ENCODE results near the gene FARS2.

Gene FARS2

DNA sequence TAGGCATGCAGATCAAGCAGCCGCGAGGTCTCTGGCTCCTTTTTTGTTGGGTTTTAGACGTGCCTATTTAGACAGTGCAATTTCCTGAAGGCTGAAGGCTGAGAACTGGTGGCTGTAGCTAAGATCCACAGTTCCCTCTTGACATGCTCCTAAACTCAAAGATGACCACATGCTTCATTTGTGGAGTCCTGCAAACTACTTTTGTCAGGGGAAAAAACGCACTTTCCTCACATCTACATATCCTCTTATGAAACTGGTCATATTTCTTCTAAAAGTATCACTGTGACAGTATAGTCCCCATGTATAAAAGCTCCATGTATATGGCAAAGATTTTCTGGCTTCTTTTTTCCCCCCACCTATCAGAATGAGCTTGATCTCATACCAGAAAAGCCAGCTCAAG is 31.2 kb upstream of the FARS2 start:
- Histone ChIP-seq H3K27me3 (ENCODE audit: control insufficient read depth, insufficient read depth, low read length, poor library complexity, severe bottlenecking) (no peaks in the 10 kb centered on the region), H3K9me3 (ENCODE audit: control insufficient read depth, low read length) (no peaks in the 10 kb centered on the region), H3K4me3 (ENCODE audit: insufficient read depth, low read depth, low read length) (no peak overlapping the region), H3K4me1 (ENCODE audit: control insufficient read depth, insufficient read depth, low read length) (no peaks in the 10 kb centered on the region), H3K27ac (ENCODE audit: insufficient read depth, low read depth, low read length, poor library complexity, severe bottlenecking) (no peak overlapping the region), H3K36me3 (ENCODE audit: control insufficient read depth, insufficient read depth, low read length) (no peaks in the 10 kb centered on the region)
- WGBS, 2 experiments, result 91% methylated on average over 4 of the region's 4 CpGs

GRCh38 chr6:5231289-5231688 is 30.0 kb upstream of the FARS2 start:
- H3K27ac ChIP-seq (ENCODE audit: insufficient read depth, low read depth, low read length, poor library complexity, severe bottlenecking), result no peak overlapping the region
- no peaks in the 10 kb centered on the region for H3K36me3 ChIP-seq (ENCODE audit: control insufficient read depth, insufficient read depth, low read length)
- no peaks in the 10 kb centered on the region for H3K9me3 ChIP-seq (ENCODE audit: control insufficient read depth, low read length)
- 74% methylated on average over 2 of the region's 2 CpGs for WGBS, 2 experiments
- H3K27me3 ChIP-seq (ENCODE audit: control insufficient read depth, insufficient read depth, low read length, poor library complexity, severe bottlenecking), result no peaks in the 10 kb centered on the region
- no peak overlapping the region for H3K4me3 ChIP-seq (ENCODE audit: insufficient read depth, low read depth, low read length)
- H3K4me1 ChIP-seq (ENCODE audit: control insufficient read depth, insufficient read depth, low read length), result no peaks in the 10 kb centered on the region

- no peaks in the 10 kb centered on the region for H3K36me3 ChIP-seq (ENCODE audit: control insufficient read depth, insufficient read depth, low read length)
- no peak overlapping the region for H3K4me3 ChIP-seq (ENCODE audit: insufficient read depth, low read depth, low read length)
- no peaks in the 10 kb centered on the region for H3K9me3 ChIP-seq (ENCODE audit: control insufficient read depth, low read length)
- no peak overlapping the region for H3K27ac ChIP-seq (ENCODE audit: insufficient read depth, low read depth, low read length, poor library complexity, severe bottlenecking)
- H3K27me3 ChIP-seq (ENCODE audit: control insufficient read depth, insufficient read depth, low read length, poor library complexity, severe bottlenecking), result no peaks in the 10 kb centered on the region
- WGBS, 2 experiments, result 90 to 94% methylated on average over 6 of the region's 6 CpGs
- no peaks in the 10 kb centered on the region for H3K4me1 ChIP-seq (ENCODE audit: control insufficient read depth, insufficient read depth, low read length)
These were observed 26.4 kb upstream of the FARS2 start for GRCh38 chr6:5234874-5235273.

GRCh38 chr6:5235830-5236229 is 25.5 kb upstream of the FARS2 start:
- Histone ChIP-seq H3K27me3 (ENCODE audit: control insufficient read depth, insufficient read depth, low read length, poor library complexity, severe bottlenecking) (no peaks in the 10 kb centered on the region), H3K9me3 (ENCODE audit: control insufficient read depth, low read length) (no peaks in the 10 kb centered on the region), H3K4me1 (ENCODE audit: control insufficient read depth, insufficient read depth, low read length) (no peaks in the 10 kb centered on the region), H3K36me3 (ENCODE audit: control insufficient read depth, insufficient read depth, low read length) (no peaks in the 10 kb centered on the region), H3K27ac (ENCODE audit: insufficient read depth, low read depth, low read length, poor library complexity, severe bottlenecking) (no peak overlapping the region), H3K4me3 (ENCODE audit: insufficient read depth, low read depth, low read length) (no peak overlapping the region)
- WGBS, 2 experiments, result 94 to 100% methylated on average over 1 to 2 of the region's 2 CpGs

- H3K36me3 ChIP-seq (ENCODE audit: control insufficient read depth, insufficient read depth, low read length), result no peaks in the 10 kb centered on the region
- H3K4me3 ChIP-seq (ENCODE audit: insufficient read depth, low read depth, low read length), result no peak overlapping the region
- no peaks in the 10 kb centered on the region for H3K4me1 ChIP-seq (ENCODE audit: control insufficient read depth, insufficient read depth, low read length)
- 93 to 96% methylated on average over 3 of the region's 4 CpGs for WGBS, 2 experiments
- H3K27me3 ChIP-seq (ENCODE audit: control insufficient read depth, insufficient read depth, low read length, poor library complexity, severe bottlenecking), result no peaks in the 10 kb centered on the region
- no peaks in the 10 kb centered on the region for H3K9me3 ChIP-seq (ENCODE audit: control insufficient read depth, low read length)
- no peak overlapping the region for H3K27ac ChIP-seq (ENCODE audit: insufficient read depth, low read depth, low read length, poor library complexity, severe bottlenecking)
These were observed 23.5 kb upstream of the FARS2 start for GRCh38 chr6:5237805-5238204.

- Histone ChIP-seq H3K27ac (ENCODE audit: insufficient read depth, low read depth, low read length, poor library complexity, severe bottlenecking) (no peak overlapping the region), H3K4me1 (ENCODE audit: control insufficient read depth, insufficient read depth, low read length) (no peaks in the 10 kb centered on the region), H3K36me3 (ENCODE audit: control insufficient read depth, insufficient read depth, low read length) (no peaks in the 10 kb centered on the region), H3K27me3 (ENCODE audit: control insufficient read depth, insufficient read depth, low read length, poor library complexity, severe bottlenecking) (no peaks in the 10 kb centered on the region), H3K4me3 (ENCODE audit: insufficient read depth, low read depth, low read length) (no peak overlapping the region), H3K9me3 (ENCODE audit: control insufficient read depth, low read length) (no peaks in the 10 kb centered on the region)
- WGBS, 2 experiments, result no CpG with 5 or more reads among the region's 1 CpG
These were observed 23.0 kb upstream of the FARS2 start for GRCh38 chr6:5238336-5238735.

- no peaks in the 10 kb centered on the region for H3K27me3 ChIP-seq (ENCODE audit: control insufficient read depth, insufficient read depth, low read length, poor library complexity, severe bottlenecking)
- WGBS, 2 experiments, result 15 to 25% methylated on average over 1 of the region's 2 CpGs
- H3K27ac ChIP-seq (ENCODE audit: insufficient read depth, low read depth, low read length, poor library complexity, severe bottlenecking), result no peak overlapping the region
- no peaks in the 10 kb centered on the region for H3K9me3 ChIP-seq (ENCODE audit: control insufficient read depth, low read length)
- H3K4me3 ChIP-seq (ENCODE audit: insufficient read depth, low read depth, low read length), result no peak overlapping the region
- no peaks in the 10 kb centered on the region for H3K36me3 ChIP-seq (ENCODE audit: control insufficient read depth, insufficient read depth, low read length)
- H3K4me1 ChIP-seq (ENCODE audit: control insufficient read depth, insufficient read depth, low read length), result peaks cover 4% of the 10 kb centered on the region
These were observed 20.1 kb upstream of the FARS2 start for GRCh38 chr6:5241252-5241651.

DNA sequence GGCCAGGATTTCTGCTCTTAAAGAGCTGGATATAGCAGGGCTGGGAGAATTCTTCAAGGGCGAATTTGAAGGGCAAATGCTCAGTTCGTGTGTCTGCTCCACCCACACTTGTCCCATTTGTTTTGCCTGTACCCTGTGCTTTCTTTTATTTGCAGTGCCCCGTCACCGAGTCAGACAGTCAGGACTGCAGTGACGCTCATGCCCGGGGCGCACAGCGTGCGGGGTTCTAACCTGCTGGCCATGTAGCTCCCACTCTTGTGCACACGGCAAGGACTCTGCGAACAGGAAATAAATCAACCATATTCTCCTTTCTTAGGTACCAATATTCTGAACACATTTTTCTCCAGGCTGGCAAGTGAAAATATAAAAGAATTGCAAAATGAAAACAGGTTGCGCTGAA is 18.2 kb upstream of the FARS2 start:
- Histone ChIP-seq H3K4me3 (ENCODE audit: insufficient read depth, low read depth, low read length) (no peak overlapping the region), H3K36me3 (ENCODE audit: control insufficient read depth, insufficient read depth, low read length) (no peaks in the 10 kb centered on the region), H3K27me3 (ENCODE audit: control insufficient read depth, insufficient read depth, low read length, poor library complexity, severe bottlenecking) (no peaks in the 10 kb centered on the region), H3K27ac (ENCODE audit: insufficient read depth, low read depth, low read length, poor library complexity, severe bottlenecking) (no peak overlapping the region), H3K9me3 (ENCODE audit: control insufficient read depth, low read length) (no peaks in the 10 kb centered on the region), H3K4me1 (ENCODE audit: control insufficient read depth, insufficient read depth, low read length) (peaks cover 4% of the 10 kb centered on the region)
- 96% methylated on average over 11 to 12 of the region's 12 CpGs for WGBS, 2 experiments

GRCh38 chr6:5246141-5247097 is 14.9 kb upstream of the FARS2 start:
- Histone ChIP-seq H3K27ac (ENCODE audit: insufficient read depth, low read depth, low read length, poor library complexity, severe bottlenecking) (no peak overlapping the region), H3K27me3 (ENCODE audit: control insufficient read depth, insufficient read depth, low read length, poor library complexity, severe bottlenecking) (no peaks in the 10 kb centered on the region), H3K4me1 (ENCODE audit: control insufficient read depth, insufficient read depth, low read length) (peaks cover 4% of the 10 kb centered on the region), H3K4me3 (ENCODE audit: insufficient read depth, low read depth, low read length) (no peak overlapping the region), H3K9me3 (ENCODE audit: control insufficient read depth, low read length) (no peaks in the 10 kb centered on the region), H3K36me3 (ENCODE audit: control insufficient read depth, insufficient read depth, low read length) (no peaks in the 10 kb centered on the region)
- WGBS, 2 experiments, result 95% methylated on average over 13 of the region's 13 CpGs

- no peaks in the 10 kb centered on the region for H3K9me3 ChIP-seq (ENCODE audit: control insufficient read depth, low read length)
- H3K4me3 ChIP-seq (ENCODE audit: insufficient read depth, low read depth, low read length), result no peak overlapping the region
- no peak overlapping the region for H3K27ac ChIP-seq (ENCODE audit: insufficient read depth, low read depth, low read length, poor library complexity, severe bottlenecking)
- H3K4me1 ChIP-seq (ENCODE audit: control insufficient read depth, insufficient read depth, low read length), result peaks cover 4% of the 10 kb centered on the region
- no peaks in the 10 kb centered on the region for H3K27me3 ChIP-seq (ENCODE audit: control insufficient read depth, insufficient read depth, low read length, poor library complexity, severe bottlenecking)
- H3K36me3 ChIP-seq (ENCODE audit: control insufficient read depth, insufficient read depth, low read length), result no peaks in the 10 kb centered on the region
- WGBS, 2 experiments, result 89 to 93% methylated on average over 2 of the region's 2 CpGs
These were observed 14.1 kb upstream of the FARS2 start for GRCh38 chr6:5247201-5247600.
